IPS DF 6.9 (cell line): ENCODE measurements around the gene DARS1.

Experiments used
- DNase-seq: peaks from one replicate; pipeline ENCODE4 v3.0.0-alpha.2; 2013; ENCODE audit warnings: low read depth, low spot score
- H3K27ac ChIP-seq: one replicate; pipeline ENCODE4 v1.5.1; 2013; ENCODE audit warnings: low read length, control low read depth
- H3K27me3 ChIP-seq: 2 replicates; pipeline ENCODE4 v1.6.1; 2013; ENCODE audit warnings: mild to moderate bottlenecking, low read length; ENCODE audit not compliant: control insufficient read depth, insufficient read depth
- H3K36me3 ChIP-seq: 2 replicates; pipeline ENCODE4 v1.6.1; 2013; ENCODE audit warnings: low read length; ENCODE audit not compliant: control insufficient read depth, insufficient read depth
- H3K4me1 ChIP-seq: 2 replicates; pipeline ENCODE4 v1.6.1; 2013; ENCODE audit warnings: low read length; ENCODE audit not compliant: control insufficient read depth, insufficient read depth
- H3K4me3 ChIP-seq: 2 replicates; pipeline ENCODE4 v1.5.1; 2013; ENCODE audit warnings: mild to moderate bottlenecking, low read length
- H3K9me3 ChIP-seq: 2 replicates; pipeline ENCODE4 v1.6.1; 2013; ENCODE audit warnings: low read length, inconsistent platforms; ENCODE audit not compliant: control insufficient read depth, insufficient read depth
- WGBS: extraction: QIAGEN DNeasy Blood & Tissue Kit; methylation state at CpG from one replicate; pipeline ENCODE4 v1.1.7; 2013; ENCODE audit warnings: mixed read lengths, missing lambda C conversion rate; ENCODE audit not compliant: insufficient read length, insufficient coverage; 5-methylcytosine and 5-hydroxymethylcytosine counted together

The DARS1 gene

GRCh38 chr2:136024616-136025015, 39.2 kb upstream of the DARS1 start:
- DNase-seq = no peak
- Histone ChIP-seq H3K27me3 (no peaks in the 10 kb centered on the region), H3K4me1 (no peaks in the 10 kb centered on the region; the same call in 1 of the 2 replicates), H3K9me3 (no peaks in the 10 kb centered on the region), H3K27ac (no peak overlapping the region), H3K4me3 (no peak overlapping the region), H3K36me3 (no peaks in the 10 kb centered on the region)
- no CpG with 5 or more reads among the region's 3 CpGs for WGBS

- no CpG with 5 or more reads among the region's 6 CpGs for WGBS
Measured at GRCh38 chr2:136024185-136024584, 38.8 kb upstream of the DARS1 start.

GRCh38 chr2:136023416-136023815, 38.0 kb upstream of the DARS1 start:
- Histone ChIP-seq H3K4me3 (no peak overlapping the region), H3K36me3 (no peaks in the 10 kb centered on the region), H3K4me1 (no peaks in the 10 kb centered on the region; the same call in 1 of the 2 replicates), H3K27me3 (no peaks in the 10 kb centered on the region), H3K27ac (no peak overlapping the region), H3K9me3 (no peaks in the 10 kb centered on the region)
- no CpG with 5 or more reads among the region's 2 CpGs for WGBS
- no peak for DNase-seq

More at GRCh38 chr2:136024185-136024584, 38.8 kb upstream of the DARS1 start:
- Histone ChIP-seq H3K27ac (no peak overlapping the region), H3K27me3 (no peaks in the 10 kb centered on the region), H3K9me3 (no peaks in the 10 kb centered on the region), H3K4me3 (no peak overlapping the region), H3K36me3 (no peaks in the 10 kb centered on the region), H3K4me1 (no peaks in the 10 kb centered on the region; the same call in 1 of the 2 replicates)
- DNase-seq = no peak

- H3K4me1 ChIP-seq = no peaks in the 10 kb centered on the region; the same call in 1 of the 2 replicates
- no peak for DNase-seq
- no peak overlapping the region for H3K4me3 ChIP-seq
- WGBS = no CpG with 5 or more reads among the region's 3 CpGs
- no peaks in the 10 kb centered on the region for H3K27me3 ChIP-seq
- no peaks in the 10 kb centered on the region for H3K36me3 ChIP-seq
- no peak overlapping the region for H3K27ac ChIP-seq
- H3K9me3 ChIP-seq = no peaks in the 10 kb centered on the region
Measured at GRCh38 chr2:136022396-136023146, 37.1 kb upstream of the DARS1 start.

GRCh38 chr2:136021976-136022375, 36.5 kb upstream of the DARS1 start:
- Histone ChIP-seq H3K4me3 (no peak overlapping the region), H3K36me3 (no peaks in the 10 kb centered on the region), H3K27me3 (no peaks in the 10 kb centered on the region), H3K9me3 (no peaks in the 10 kb centered on the region), H3K4me1 (no peaks in the 10 kb centered on the region; the same call in 1 of the 2 replicates), H3K27ac (no peak overlapping the region)
- no peak for DNase-seq
- WGBS = no CpG with 5 or more reads among the region's 4 CpGs

GRCh38 chr2:136021406-136021805, 36.0 kb upstream of the DARS1 start:
- Histone ChIP-seq H3K27ac (no peak overlapping the region), H3K4me3 (no peak overlapping the region), H3K9me3 (no peaks in the 10 kb centered on the region), H3K36me3 (no peaks in the 10 kb centered on the region), H3K27me3 (no peaks in the 10 kb centered on the region), H3K4me1 (no peaks in the 10 kb centered on the region; the same call in 1 of the 2 replicates)
- no peak for DNase-seq
- WGBS = no CpG with 5 or more reads among the region's 2 CpGs

GRCh38 chr2:136020831-136021230, 35.4 kb upstream of the DARS1 start:
- no peaks in the 10 kb centered on the region for H3K36me3 ChIP-seq
- no peaks in the 10 kb centered on the region; the same call in 1 of the 2 replicates for H3K4me1 ChIP-seq
- H3K27ac ChIP-seq = no peak overlapping the region
- H3K4me3 ChIP-seq = no peak overlapping the region
- DNase-seq = no peak
- no peaks in the 10 kb centered on the region for H3K27me3 ChIP-seq
- WGBS = no CpG with 5 or more reads among the region's 2 CpGs
- H3K9me3 ChIP-seq = no peaks in the 10 kb centered on the region

- no CpG with 5 or more reads among the region's 8 CpGs for WGBS
- DNase-seq = no peak
- no peaks in the 10 kb centered on the region; the same call in 1 of the 2 replicates for H3K4me1 ChIP-seq
- H3K4me3 ChIP-seq = no peak overlapping the region
- H3K9me3 ChIP-seq = no peaks in the 10 kb centered on the region
- H3K27me3 ChIP-seq = no peaks in the 10 kb centered on the region
- no peaks in the 10 kb centered on the region for H3K36me3 ChIP-seq
- no peak overlapping the region for H3K27ac ChIP-seq
Measured at GRCh38 chr2:136019825-136020224, 34.4 kb upstream of the DARS1 start.

GRCh38 chr2:136019306-136019705, 33.9 kb upstream of the DARS1 start:
- H3K4me3 ChIP-seq = no peak overlapping the region
- H3K9me3 ChIP-seq = no peaks in the 10 kb centered on the region
- H3K4me1 ChIP-seq = no peaks in the 10 kb centered on the region
- H3K36me3 ChIP-seq = no peaks in the 10 kb centered on the region
- DNase-seq = no peak
- no peak overlapping the region for H3K27ac ChIP-seq
- no peaks in the 10 kb centered on the region for H3K27me3 ChIP-seq
- no CpG with 5 or more reads among the region's 5 CpGs for WGBS

- no peaks in the 10 kb centered on the region for H3K27me3 ChIP-seq
- H3K27ac ChIP-seq = no peak overlapping the region
- DNase-seq = no peak
- no CpG with 5 or more reads among the region's 7 CpGs for WGBS
- H3K4me1 ChIP-seq = no peaks in the 10 kb centered on the region
- H3K36me3 ChIP-seq = no peaks in the 10 kb centered on the region
- no peaks in the 10 kb centered on the region for H3K9me3 ChIP-seq
- H3K4me3 ChIP-seq = no peak overlapping the region
Measured at GRCh38 chr2:136017786-136018185, 32.4 kb upstream of the DARS1 start.

- no peaks in the 10 kb centered on the region for H3K9me3 ChIP-seq
- WGBS = no CpG with 5 or more reads among the region's 3 CpGs
- H3K4me3 ChIP-seq = no peak overlapping the region
- no peaks in the 10 kb centered on the region for H3K4me1 ChIP-seq
- H3K27ac ChIP-seq = no peak overlapping the region
- DNase-seq = no peak
- no peaks in the 10 kb centered on the region for H3K27me3 ChIP-seq
- H3K36me3 ChIP-seq = no peaks in the 10 kb centered on the region
Measured at GRCh38 chr2:136016836-136017235, 31.4 kb upstream of the DARS1 start.
